HG03432 (cell line): ENCODE results near the gene ZNF346.
"Not testable (repeated sequence)": the region's sequence is repeated elsewhere in the genome, so short reads cannot be mapped to it uniquely, and the experiment has no call there.

Experiments used
- ATAC-seq: cut with Tn5 transposase; IDR thresholded peaks from one replicate; pipeline ENCODE4 v1.9.1; 2021; ENCODE audit warnings: mild to moderate bottlenecking, moderate library complexity; ENCODE audit not compliant: unreplicated experiment

The ZNF346 gene

GRCh38 chr5:177022386-177023302 is at the start of gene ZNF346:
Gene ZNF346, plus strand, starts transcription at chr5:177022696. Its CDS starts 43 bp downstream, at chr5:177022739.
- ATAC-seq = peak; percentile 94

GRCh38 chr5:176979669-176980068 is 42.8 kb upstream of the ZNF346 start:
- ATAC-seq = no peak

GRCh38 chr5:176980818-176981217 is 41.7 kb upstream of the ZNF346 start:
- no peak for ATAC-seq

- not testable (repeated sequence) for ATAC-seq
Observed at GRCh38 chr5:176983112-176983511, 39.4 kb upstream of the ZNF346 start.

- ATAC-seq = not testable (repeated sequence)
Observed at GRCh38 chr5:176983593-176983992, 38.9 kb upstream of the ZNF346 start.

- not testable (repeated sequence) for ATAC-seq
Observed at GRCh38 chr5:176984176-176984575, 38.3 kb upstream of the ZNF346 start.

- no peak for ATAC-seq
Observed at GRCh38 chr5:176985516-176985915, 37.0 kb upstream of the ZNF346 start.

- ATAC-seq = no peak
Observed at GRCh38 chr5:176986280-176986679, 36.2 kb upstream of the ZNF346 start.

- ATAC-seq = no peak
Observed at GRCh38 chr5:176987583-176987982, 34.9 kb upstream of the ZNF346 start.

- ATAC-seq = not testable (repeated sequence)
Observed at GRCh38 chr5:176993081-176993480, 29.4 kb upstream of the ZNF346 start.

GRCh38 chr5:176994460-176995121 is 27.9 kb upstream of the ZNF346 start:
- ATAC-seq = peak; percentile 56

GRCh38 chr5:176995122-176995490 is 27.4 kb upstream of the ZNF346 start:
- no peak for ATAC-seq

GRCh38 chr5:176995896-176996767 is 26.4 kb upstream of the ZNF346 start:
- no peak for ATAC-seq

- no peak for ATAC-seq
Observed at GRCh38 chr5:176996780-176997179, 25.7 kb upstream of the ZNF346 start.

GRCh38 chr5:176998828-176999227 is 23.7 kb upstream of the ZNF346 start:
- ATAC-seq = no peak

GRCh38 chr5:176999526-176999925 is 23.0 kb upstream of the ZNF346 start:
- not testable (repeated sequence) for ATAC-seq

- no peak for ATAC-seq
Observed at GRCh38 chr5:177003649-177004048, 18.8 kb upstream of the ZNF346 start.

GRCh38 chr5:177004961-177005360 is 17.5 kb upstream of the ZNF346 start:
- no peak for ATAC-seq

- peak; percentile 47 for ATAC-seq
Observed at GRCh38 chr5:177005619-177006264, 16.8 kb upstream of the ZNF346 start.

- ATAC-seq = peak; percentile 83
Observed at GRCh38 chr5:177006265-177006972, 16.1 kb upstream of the ZNF346 start, which contains the start of gene UIMC1. Gene UIMC1, minus strand, starts transcription at chr5:177006779. Its CDS starts 24,164 bp downstream, at chr5:176982615.
